Cardiac fibroblast (primary cell): Measurements from ENCODE around the gene SND1.

Experiments
- DNase-seq, 2 donors: peaks; one replicate each; pipeline versions ENCODE4 v3.0.0 to v3.0.0-alpha.2; 2010; ENCODE audit warnings: low read depth in 2 of 2
- H3K4me3 ChIP-seq, 2 donors: replicated peaks in 1 of 2; 1 replicate in 1 of 2; 2 replicates in 1 of 2; pipeline ENCODE4 v1.5.1; 2011; ENCODE audit warnings: low read depth in 2 of 2, low read length in 2 of 2, mild to moderate bottlenecking in 2 of 2, moderate library complexity in 1 of 2
- CTCF ChIP-seq: IDR thresholded peaks from one replicate; pipeline ENCODE4 v1.5.1; 2011; ENCODE audit warnings: low read depth, mild to moderate bottlenecking, low read length, inconsistent platforms

The SND1 gene

GRCh38 chr7:127758845-127759244 lies 106.9 kb downstream of the SND1 start:
- DNase-seq: no peak
- TF ChIP-seq CTCF: no peak
- H3K4me3 ChIP-seq: no peak overlapping the region

GRCh38 chr7:127759945-127760421 lies 108.0 kb downstream of the SND1 start:
- DNase-seq: no peak
- H3K4me3 ChIP-seq: no peak overlapping the region
- TF ChIP-seq CTCF: no peak

- H3K4me3 ChIP-seq: no peak overlapping the region
- no peak for DNase-seq
- TF ChIP-seq CTCF: no peak
These were observed 108.5 kb downstream of the SND1 start for GRCh38 chr7:127760436-127761031.

- no peak overlapping the region for H3K4me3 ChIP-seq
- DNase-seq: no peak
- TF ChIP-seq CTCF: no peak
These were observed 109.2 kb downstream of the SND1 start for GRCh38 chr7:127761196-127761595.

GRCh38 chr7:127764681-127765080 lies 112.7 kb downstream of the SND1 start:
- no peak overlapping the region for H3K4me3 ChIP-seq
- TF ChIP-seq CTCF: no peak
- DNase-seq: no peak

- TF ChIP-seq CTCF: no peak
- no peak overlapping the region for H3K4me3 ChIP-seq
- no peak for DNase-seq
These were observed 113.2 kb downstream of the SND1 start for GRCh38 chr7:127765150-127765549.
